HFF-Myc (cell line): ENCODE measurements around the gene PTPRN2.

ENCODE experiments used
- DNase-seq: peaks from one replicate; pipeline ENCODE4 v3.0.0-alpha.2; 2011; ENCODE audit warnings: low read depth; ENCODE audit errors: extremely low read depth
- H3K4me3 ChIP-seq: replicated peaks from 2 replicates; pipeline ENCODE4 v1.5.1; 2011; ENCODE audit warnings: low read depth, mild to moderate bottlenecking, control low read depth, low read length
- CTCF ChIP-seq: IDR thresholded peaks from 2 replicates; pipeline ENCODE4 v1.5.1; 2012; ENCODE audit warnings: mild to moderate bottlenecking, low read depth, low read length, control low read depth; ENCODE audit errors: missing control alignments

Gene PTPRN2

GRCh38 chr7:158263964-158264748 lies 323.5 kb downstream of the PTPRN2 start:
- no peak overlapping the region for H3K4me3 ChIP-seq
- TF ChIP-seq CTCF: no peak
- no peak for DNase-seq

GRCh38 chr7:158263110-158263963 lies 324.3 kb downstream of the PTPRN2 start:
- no peak for DNase-seq
- no peak overlapping the region for H3K4me3 ChIP-seq
- no peak for TF ChIP-seq CTCF

GRCh38 chr7:158262284-158263109 lies 325.1 kb downstream of the PTPRN2 start:
- TF ChIP-seq CTCF: no peak
- H3K4me3 ChIP-seq: no peak overlapping the region
- no peak for DNase-seq

GRCh38 chr7:158261362-158262235 lies 326.0 kb downstream of the PTPRN2 start:
- no peak overlapping the region for H3K4me3 ChIP-seq
- TF ChIP-seq CTCF: no peak

GRCh38 chr7:158260567-158261361 lies 326.9 kb downstream of the PTPRN2 start:
- no peak for DNase-seq
- H3K4me3 ChIP-seq: no peak overlapping the region

More at GRCh38 chr7:158261362-158262235, 326.0 kb downstream of the PTPRN2 start:
- DNase-seq: no peak

More at GRCh38 chr7:158260567-158261361, 326.9 kb downstream of the PTPRN2 start:
- no peak for TF ChIP-seq CTCF
